NB4 (cell line): Measurements from ENCODE around the gene GTPBP10.

ENCODE experiments used
- MAX ChIP-seq: IDR thresholded peaks from 2 replicates; pipeline ENCODE4 v1.6.1; 2011; ENCODE audit warnings: low read depth, low read length
- POLR2A ChIP-seq: IDR thresholded peaks from 2 replicates; pipeline ENCODE4 v1.6.1; 2011; ENCODE audit warnings: mild to moderate bottlenecking; ENCODE audit not compliant: insufficient read length; ENCODE audit errors: extremely low read depth
- TF ChIP-seq, protein P1 (sequence below): IDR thresholded peaks from one replicate; pipeline ENCODE4 v1.5.1; 2012; ENCODE audit warnings: low read depth, low read length

DNA sequence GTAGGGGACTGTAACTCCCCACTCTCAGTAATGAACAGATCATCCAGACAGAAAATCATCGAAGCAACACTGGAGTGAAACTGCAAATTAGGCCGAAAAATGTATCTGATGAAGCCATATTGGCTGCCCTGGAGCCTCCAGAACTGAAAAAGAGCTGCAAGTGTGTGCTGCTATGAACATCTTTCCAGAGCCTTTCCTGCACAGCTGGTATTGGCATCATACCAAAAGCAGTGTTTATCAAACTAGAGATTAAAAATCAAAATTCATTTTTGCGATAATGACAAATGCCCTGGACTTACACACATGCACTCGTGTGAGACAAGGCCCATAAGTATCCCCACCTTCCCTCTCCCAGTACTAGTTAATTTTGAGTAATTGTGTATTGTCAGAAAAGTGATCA, 49.9 kb downstream of the GTPBP10 start:
- TF ChIP-seq POLR2A, result no peak
- TF ChIP-seq, protein P1, sequence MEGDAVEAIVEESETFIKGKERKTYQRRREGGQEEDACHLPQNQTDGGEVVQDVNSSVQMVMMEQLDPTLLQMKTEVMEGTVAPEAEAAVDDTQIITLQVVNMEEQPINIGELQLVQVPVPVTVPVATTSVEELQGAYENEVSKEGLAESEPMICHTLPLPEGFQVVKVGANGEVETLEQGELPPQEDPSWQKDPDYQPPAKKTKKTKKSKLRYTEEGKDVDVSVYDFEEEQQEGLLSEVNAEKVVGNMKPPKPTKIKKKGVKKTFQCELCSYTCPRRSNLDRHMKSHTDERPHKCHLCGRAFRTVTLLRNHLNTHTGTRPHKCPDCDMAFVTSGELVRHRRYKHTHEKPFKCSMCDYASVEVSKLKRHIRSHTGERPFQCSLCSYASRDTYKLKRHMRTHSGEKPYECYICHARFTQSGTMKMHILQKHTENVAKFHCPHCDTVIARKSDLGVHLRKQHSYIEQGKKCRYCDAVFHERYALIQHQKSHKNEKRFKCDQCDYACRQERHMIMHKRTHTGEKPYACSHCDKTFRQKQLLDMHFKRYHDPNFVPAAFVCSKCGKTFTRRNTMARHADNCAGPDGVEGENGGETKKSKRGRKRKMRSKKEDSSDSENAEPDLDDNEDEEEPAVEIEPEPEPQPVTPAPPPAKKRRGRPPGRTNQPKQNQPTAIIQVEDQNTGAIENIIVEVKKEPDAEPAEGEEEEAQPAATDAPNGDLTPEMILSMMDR, result no peak
- no peak for TF ChIP-seq MAX
